ENCODE measurements around the gene TPCN2.

TPCN2 gene

GRCh38 chr11:69167130-69167915 is 118.6 kb downstream of the TPCN2 start:
- H3K4me3 ChIP-seq (ENCODE audit: low read depth, low read length), result no peak overlapping the region
- no peak for DNase-seq (ENCODE audit: low read depth)

- no peak overlapping the region for H3K4me3 ChIP-seq (ENCODE audit: low read depth, low read length)
- no peak for DNase-seq (ENCODE audit: low read depth)
These were observed 119.4 kb downstream of the TPCN2 start for GRCh38 chr11:69167916-69168691.

GRCh38 chr11:69169479-69169878 is 120.7 kb downstream of the TPCN2 start:
- DNase-seq (ENCODE audit: low read depth), result no peak
- H3K4me3 ChIP-seq (ENCODE audit: low read depth, low read length), result no peak overlapping the region

GRCh38 chr11:69170704-69171103 is 122.0 kb downstream of the TPCN2 start:
- no peak overlapping the region for H3K4me3 ChIP-seq (ENCODE audit: low read depth, low read length)
- DNase-seq (ENCODE audit: low read depth), result no peak

GRCh38 chr11:69171476-69172240 is 122.9 kb downstream of the TPCN2 start:
- DNase-seq (ENCODE audit: low read depth), result no peak

GRCh38 chr11:69172674-69173073 is 123.9 kb downstream of the TPCN2 start:
- no peak overlapping the region for H3K4me3 ChIP-seq (ENCODE audit: low read depth, low read length)
- no peak for DNase-seq (ENCODE audit: low read depth)

More at GRCh38 chr11:69171476-69172240, 122.9 kb downstream of the TPCN2 start:
- H3K4me3 ChIP-seq (ENCODE audit: low read depth, low read length), result no peak overlapping the region

- DNase-seq (ENCODE audit: low read depth), result no peak
These were observed 124.6 kb downstream of the TPCN2 start for GRCh38 chr11:69173331-69173730.

GRCh38 chr11:69173925-69174581 is 125.3 kb downstream of the TPCN2 start:
- no peak overlapping the region for H3K4me3 ChIP-seq (ENCODE audit: low read depth, low read length)
- no peak for DNase-seq (ENCODE audit: low read depth)

More at GRCh38 chr11:69173331-69173730, 124.6 kb downstream of the TPCN2 start:
- no peak overlapping the region for H3K4me3 ChIP-seq (ENCODE audit: low read depth, low read length)

GRCh38 chr11:69174841-69175240 is 126.1 kb downstream of the TPCN2 start:
- DNase-seq (ENCODE audit: low read depth), result no peak
- H3K4me3 ChIP-seq (ENCODE audit: low read depth, low read length), result no peak overlapping the region

GRCh38 chr11:69178819-69179482 is 130.2 kb downstream of the TPCN2 start:
- DNase-seq (ENCODE audit: low read depth), result no peak
- H3K4me3 ChIP-seq (ENCODE audit: low read depth, low read length), result no peak overlapping the region

- H3K4me3 ChIP-seq (ENCODE audit: low read depth, low read length), result no peak overlapping the region
- DNase-seq (ENCODE audit: low read depth), result no peak
These were observed 131.5 kb downstream of the TPCN2 start for GRCh38 chr11:69180226-69180625.

GRCh38 chr11:69180726-69181125 is 132.0 kb downstream of the TPCN2 start:
- no peak for DNase-seq (ENCODE audit: low read depth)
- no peak overlapping the region for H3K4me3 ChIP-seq (ENCODE audit: low read depth, low read length)

GRCh38 chr11:69183613-69184012 is 134.9 kb downstream of the TPCN2 start:
- no peak overlapping the region for H3K4me3 ChIP-seq (ENCODE audit: low read depth, low read length)
- no peak for DNase-seq (ENCODE audit: low read depth)

All from skeletal muscle cell (primary cell).